BLaER1 treated with 17β-estradiol and CSF1 and Interleukin-3, amounts not matched to agents 10 nM and 100 nM (cell line): ENCODE data around the gene TMIGD1.

Source experiments
- H3K27ac ChIP-seq, 11 experiments: shearing (Covaris generic); formaldehyde crosslinking; 2 replicates each; pipeline ENCODE4 v1.8.1; 2022
- H3K27me3 ChIP-seq, 11 experiments: shearing (Covaris generic); formaldehyde crosslinking; 2 replicates each; pipeline ENCODE4 v1.8.1; 2022
- H3K36me3 ChIP-seq, 11 experiments: shearing (Covaris generic); formaldehyde crosslinking; 2 replicates each; pipeline ENCODE4 v1.8.1; 2022
- H3K4me1 ChIP-seq, 10 experiments: shearing (Covaris generic); formaldehyde crosslinking; 2 replicates each; pipeline ENCODE4 v1.8.1; 2022
- H3K4me2 ChIP-seq, 11 experiments: shearing (Covaris generic); formaldehyde crosslinking; 2 replicates each; pipeline ENCODE4 v1.8.1; 2022
- H3K4me3 ChIP-seq, 10 experiments: shearing (Covaris generic); formaldehyde crosslinking; 2 replicates each; pipeline ENCODE4 v1.8.1; 2022
- H3K9ac ChIP-seq, 11 experiments: shearing (Covaris generic); formaldehyde crosslinking; 2 replicates each; pipeline ENCODE4 v1.8.1; 2022
- H3K9me3 ChIP-seq, 11 experiments: shearing (Covaris generic); formaldehyde crosslinking; replicated peaks in 1 of 11; 2 replicates each; pipeline ENCODE4 v1.8.1; 2022
- H4K20me1 ChIP-seq, 11 experiments: shearing (Covaris generic); formaldehyde crosslinking; 2 replicates each; pipeline ENCODE4 v1.8.1; 2022
- Cebpa-rat ChIP-seq, 11 experiments: shearing (Covaris generic); IDR thresholded peaks; 2 replicates each; pipeline ENCODE4 v1.8.1; 2022

Gene TMIGD1

GRCh38 chr17:30378241-30378824, 44.5 kb upstream of the TMIGD1 start:
- Histone ChIP-seq H3K27ac (peak overlapping the region in 3 of 11 experiments; percentile 30 to 77 (median 72); a peak in 3 of 22 replicates), H3K9ac (peak overlapping the region; percentile 52 to 88 (median 82); a peak in 20 of 22 replicates), H3K4me2 (peak overlapping the region; percentile 82 to 98 (median 94)), H3K4me3 (peak overlapping the region; percentile 78 to 95 (median 86)), H3K9me3 (no peaks in the 10 kb centered on the region), H3K4me1 (peaks cover 25 to 42% (median 37%) of the 10 kb centered on the region in 10 experiments), H4K20me1 (peaks cover 12 to 39% (median 23%) of the 10 kb centered on the region in 11 experiments; a peak in 20 of 22 replicates), H3K36me3 (no peaks in the 10 kb centered on the region), H3K27me3 (peaks cover 15 to 46% (median 28%) of the 10 kb centered on the region in 11 experiments)
- TF ChIP-seq Cebpa-rat (IDR thresholded peaks at IDR 0.05): no peak

GRCh38 chr17:30377574-30378240, 43.9 kb upstream of the TMIGD1 start:
- Histone ChIP-seq H3K27me3 (peaks cover 15 to 41% (median 28%) of the 10 kb centered on the region in 11 experiments), H3K27ac (no peak overlapping the region), H3K36me3 (no peaks in the 10 kb centered on the region), H3K9ac (no peak overlapping the region), H3K4me3 (peak overlapping the region in 7 of 10 experiments; percentile 78 to 95 (median 84); a peak in 13 of 20 replicates), H3K4me1 (peaks cover 25 to 42% (median 37%) of the 10 kb centered on the region in 10 experiments), H3K4me2 (peak overlapping the region; percentile 82 to 98 (median 94); a peak in 21 of 22 replicates), H4K20me1 (peaks cover 12 to 33% (median 23%) of the 10 kb centered on the region in 11 experiments; a peak in 20 of 22 replicates), H3K9me3 (no peaks in the 10 kb centered on the region)
- no peak for TF ChIP-seq Cebpa-rat (IDR thresholded peaks at IDR 0.05)

GRCh38 chr17:30376621-30377452, 43.0 kb upstream of the TMIGD1 start:
- no peaks in the 10 kb centered on the region for H3K36me3 ChIP-seq
- H3K4me2 ChIP-seq: peak overlapping the region in 9 of 11 experiments; percentile 12 to 57 (median 34); a peak in 17 of 22 replicates
- H3K9ac ChIP-seq: no peak overlapping the region
- peaks cover 15 to 41% (median 28%) of the 10 kb centered on the region in 11 experiments for H3K27me3 ChIP-seq
- H4K20me1 ChIP-seq: peaks cover 12 to 27% (median 23%) of the 10 kb centered on the region in 11 experiments; a peak in 20 of 22 replicates
- H3K4me1 ChIP-seq: peaks cover 25 to 42% (median 37%) of the 10 kb centered on the region in 10 experiments
- no peak overlapping the region for H3K4me3 ChIP-seq
- no peaks in the 10 kb centered on the region for H3K9me3 ChIP-seq
- H3K27ac ChIP-seq: no peak overlapping the region
- no peak; a peak in 1 of 22 replicates for TF ChIP-seq Cebpa-rat (IDR thresholded peaks at IDR 0.05)

GRCh38 chr17:30375661-30376060, 41.8 kb upstream of the TMIGD1 start:
- H3K9ac ChIP-seq: no peak overlapping the region
- no peak overlapping the region for H3K4me3 ChIP-seq
- H4K20me1 ChIP-seq: peaks cover 7 to 17% (median 14%) of the 10 kb centered on the region in 11 experiments; a peak in 19 of 22 replicates
- no peaks in the 10 kb centered on the region for H3K9me3 ChIP-seq
- H3K27ac ChIP-seq: no peak overlapping the region
- H3K4me1 ChIP-seq: peaks cover 16 to 35% (median 30%) of the 10 kb centered on the region in 10 experiments
- H3K4me2 ChIP-seq: no peak overlapping the region
- H3K36me3 ChIP-seq: no peaks in the 10 kb centered on the region
- no peak for TF ChIP-seq Cebpa-rat (IDR thresholded peaks at IDR 0.05)
- peaks cover 12 to 32% (median 19%) of the 10 kb centered on the region in 11 experiments for H3K27me3 ChIP-seq

- no peak for TF ChIP-seq Cebpa-rat (IDR thresholded peaks at IDR 0.05)
- Histone ChIP-seq H3K4me2 (no peak overlapping the region), H4K20me1 (no peaks in the 10 kb centered on the region)
Observed at GRCh38 chr17:30372755-30373154, 38.9 kb upstream of the TMIGD1 start.

GRCh38 chr17:30369995-30370394, 36.1 kb upstream of the TMIGD1 start:
- H3K4me1 ChIP-seq: no peaks in the 10 kb centered on the region
- no peaks in the 10 kb centered on the region for H3K9me3 ChIP-seq
- no peaks in the 10 kb centered on the region for H3K27me3 ChIP-seq
- H3K4me3 ChIP-seq: no peak overlapping the region
- no peaks in the 10 kb centered on the region for H4K20me1 ChIP-seq
- no peaks in the 10 kb centered on the region for H3K36me3 ChIP-seq
- TF ChIP-seq Cebpa-rat (IDR thresholded peaks at IDR 0.05): no peak
- H3K9ac ChIP-seq: no peak overlapping the region
- H3K4me2 ChIP-seq: no peak overlapping the region
- no peak overlapping the region for H3K27ac ChIP-seq

More at GRCh38 chr17:30372755-30373154, 38.9 kb upstream of the TMIGD1 start:
- Histone ChIP-seq H3K9me3 (no peaks in the 10 kb centered on the region), H3K9ac (no peak overlapping the region), H3K36me3 (no peaks in the 10 kb centered on the region), H3K27me3 (peaks cover 0 to 7% (median 0%) of the 10 kb centered on the region in 11 experiments; a peak in 4 of 22 replicates), H3K4me3 (no peak overlapping the region), H3K4me1 (peaks cover 0 to 14% (median 11%) of the 10 kb centered on the region in 10 experiments; a peak in 13 of 20 replicates), H3K27ac (no peak overlapping the region)

GRCh38 chr17:30368912-30369720, 35.3 kb upstream of the TMIGD1 start:
- Histone ChIP-seq H3K27ac (no peak overlapping the region), H3K9ac (no peak overlapping the region)

GRCh38 chr17:30366536-30366935, 32.7 kb upstream of the TMIGD1 start:
- H3K9ac ChIP-seq: no peak overlapping the region
- no peaks in the 10 kb centered on the region for H4K20me1 ChIP-seq
- H3K36me3 ChIP-seq: 0 out of 22 replicates have a peak, but pooled peaks cover 0 to 6% (median 0%) of the 10 kb centered on the region in 11 experiments
- H3K4me2 ChIP-seq: no peak overlapping the region
- H3K27ac ChIP-seq: no peak overlapping the region
- peaks cover 13 to 18% (median 14%) of the 10 kb centered on the region in 11 experiments for H3K9me3 ChIP-seq
- H3K4me1 ChIP-seq: peaks cover 9 to 16% (median 13%) of the 10 kb centered on the region in 10 experiments
- H3K27me3 ChIP-seq: no peaks in the 10 kb centered on the region
- no peak for TF ChIP-seq Cebpa-rat (IDR thresholded peaks at IDR 0.05)
- H3K4me3 ChIP-seq: no peak overlapping the region

More at GRCh38 chr17:30368912-30369720, 35.3 kb upstream of the TMIGD1 start:
- Histone ChIP-seq H3K4me3 (no peak overlapping the region), H3K4me1 (peaks cover 0 to 5% (median 2%) of the 10 kb centered on the region in 10 experiments; a peak in 17 of 20 replicates), H3K36me3 (no peaks in the 10 kb centered on the region), H3K27me3 (no peaks in the 10 kb centered on the region), H3K9me3 (no peaks in the 10 kb centered on the region), H4K20me1 (no peaks in the 10 kb centered on the region), H3K4me2 (no peak overlapping the region)
- no peak for TF ChIP-seq Cebpa-rat (IDR thresholded peaks at IDR 0.05)
